Measurements from ENCODE around the gene C9orf50. TPM values are rescaled to one million over a fixed set of nuclear protein-coding genes. Genes with fewer than 3 reads are reported as not detected.

C9orf50 gene
- total RNA-seq, 1 donor = not detected

GRCh38 chr9:129610473-129611306 lies 10.2 kb downstream of the C9orf50 start:
- peak overlapping the region; percentile 74 for H3K4me3 ChIP-seq (ENCODE audit: low read depth, low read length)
- peak; percentile 88 for TF ChIP-seq CTCF (IDR thresholded peaks at IDR 0.05; ENCODE audit: insufficient read depth, low read length)
- peak; percentile 65 for DNase-seq (ENCODE audit: low read depth)

GRCh38 chr9:129610213-129610472 lies 10.8 kb downstream of the C9orf50 start:
- no peak for TF ChIP-seq CTCF (IDR thresholded peaks at IDR 0.05; ENCODE audit: insufficient read depth, low read length)
- H3K4me3 ChIP-seq (ENCODE audit: low read depth, low read length) = peak overlapping the region; percentile 68
- no peak for DNase-seq (ENCODE audit: low read depth)

- TF ChIP-seq CTCF (IDR thresholded peaks at IDR 0.05; ENCODE audit: insufficient read depth, low read length) = no peak
- H3K4me3 ChIP-seq (ENCODE audit: low read depth, low read length) = peak overlapping the region; percentile 51
- DNase-seq (ENCODE audit: low read depth) = peak; percentile 50
Measured at GRCh38 chr9:129609486-129610212, 11.3 kb downstream of the C9orf50 start.

GRCh38 chr9:129608561-129609481 lies 12.1 kb downstream of the C9orf50 start:
- DNase-seq (ENCODE audit: low read depth) = no peak
- no peak overlapping the region for H3K4me3 ChIP-seq (ENCODE audit: low read depth, low read length)
- TF ChIP-seq CTCF (IDR thresholded peaks at IDR 0.05; ENCODE audit: insufficient read depth, low read length) = no peak

GRCh38 chr9:129607027-129607387 lies 13.9 kb downstream of the C9orf50 start:
- no peak overlapping the region for H3K4me3 ChIP-seq (ENCODE audit: low read depth, low read length)
- no peak for DNase-seq (ENCODE audit: low read depth)
- TF ChIP-seq CTCF (IDR thresholded peaks at IDR 0.05; ENCODE audit: insufficient read depth, low read length) = no peak

GRCh38 chr9:129606161-129607026 lies 14.5 kb downstream of the C9orf50 start:
- DNase-seq (ENCODE audit: low read depth) = no peak
- TF ChIP-seq CTCF (IDR thresholded peaks at IDR 0.05; ENCODE audit: insufficient read depth, low read length) = no peak
- H3K4me3 ChIP-seq (ENCODE audit: low read depth, low read length) = no peak overlapping the region

All from fibroblast of the aortic adventitia (primary cell).